ENCODE results near the gene BMPER. TPM values are rescaled to one million over a fixed set of nuclear protein-coding genes. Genes with fewer than 3 reads are reported as not detected.

The BMPER gene
- total RNA-seq, 4 donors from 2014 or later = 0.27 to 0.53 (median 0.34) TPM

- TF ChIP-seq CTCF (IDR thresholded peaks at IDR 0.05) = no peak
- TF ChIP-seq POLR2A (IDR thresholded peaks at IDR 0.05) = no peak
- no peak for DNase-seq (ENCODE audit: low spot score in 2 of 2)
- H3K4me3 ChIP-seq (ENCODE audit: low read depth, poor library complexity, severe bottlenecking) = no peak overlapping the region
- WGBS, 2 donors = 66 to 72% methylated on average over 3 of the region's 3 CpGs
- intact Hi-C loops (cut with DNase I; ENCODE audit: low total_unique reads) = no loop called here
Measured at GRCh38 chr7:34011017-34011695, 105.8 kb downstream of the BMPER start.

- DNase-seq (ENCODE audit: low spot score in 2 of 2) = no peak
- 61 to 64% methylated on average over 1 of the region's 1 CpG for WGBS, 2 donors
- no peak for TF ChIP-seq CTCF (IDR thresholded peaks at IDR 0.05)
- TF ChIP-seq POLR2A (IDR thresholded peaks at IDR 0.05) = no peak
- intact Hi-C loops (cut with DNase I; ENCODE audit: low total_unique reads) = no loop called here
- H3K4me3 ChIP-seq (ENCODE audit: low read depth, poor library complexity, severe bottlenecking) = no peak overlapping the region
Measured at GRCh38 chr7:34011696-34012095, 106.4 kb downstream of the BMPER start.

GRCh38 chr7:34013421-34013820, 108.1 kb downstream of the BMPER start:
- intact Hi-C loops (cut with DNase I; ENCODE audit: low total_unique reads) = no loop called here
- DNase-seq (ENCODE audit: low spot score in 2 of 2) = no peak
- whole genome bisulfite sequencing, 2 donors = 94 to 98% methylated on average over 1 of the region's 1 CpG
- H3K4me3 ChIP-seq (ENCODE audit: low read depth, poor library complexity, severe bottlenecking) = no peak overlapping the region
- TF ChIP-seq POLR2A (IDR thresholded peaks at IDR 0.05) (no peak), CTCF (IDR thresholded peaks at IDR 0.05) (no peak)

- no peak overlapping the region for H3K4me3 ChIP-seq (ENCODE audit: low read depth, poor library complexity, severe bottlenecking)
- WGBS, 2 donors = 88% methylated on average over 4 of the region's 4 CpGs
Measured at GRCh38 chr7:34015651-34016050, 110.3 kb downstream of the BMPER start.

GRCh38 chr7:34016876-34017275, 111.5 kb downstream of the BMPER start:
- 82 to 88% methylated on average over 3 of the region's 3 CpGs for WGBS, 2 donors
- no peak for DNase-seq (ENCODE audit: low spot score in 2 of 2)
- intact Hi-C loops (cut with DNase I; ENCODE audit: low total_unique reads) = no loop called here
- H3K4me3 ChIP-seq (ENCODE audit: low read depth, poor library complexity, severe bottlenecking) = no peak overlapping the region
- TF ChIP-seq CTCF (IDR thresholded peaks at IDR 0.05) = no peak
- no peak for TF ChIP-seq POLR2A (IDR thresholded peaks at IDR 0.05)

More at GRCh38 chr7:34015651-34016050, 110.3 kb downstream of the BMPER start:
- intact Hi-C loops (cut with DNase I; ENCODE audit: low total_unique reads) = no loop called here
- TF ChIP-seq POLR2A (IDR thresholded peaks at IDR 0.05) (no peak), CTCF (IDR thresholded peaks at IDR 0.05) (no peak)
- DNase-seq (ENCODE audit: low spot score in 2 of 2) = no peak

GRCh38 chr7:34019301-34019790, 114.0 kb downstream of the BMPER start:
- intact Hi-C loops (cut with DNase I; ENCODE audit: low total_unique reads) = no loop called here
- DNase-seq (ENCODE audit: low spot score in 2 of 2) = no peak
- 89 to 91% methylated on average over 7 of the region's 7 CpGs for WGBS, 2 donors
- TF ChIP-seq POLR2A (IDR thresholded peaks at IDR 0.05) (no peak), CTCF (IDR thresholded peaks at IDR 0.05) (no peak)
- H3K4me3 ChIP-seq (ENCODE audit: low read depth, poor library complexity, severe bottlenecking) = no peak overlapping the region

All from lower leg skin (tissue), 4 donors.